Measurements from ENCODE around the gene CA5B. TPM values are rescaled to one million over a fixed set of nuclear protein-coding genes. Genes with fewer than 3 reads are reported as not detected.
"Not testable (repeated sequence)": the region's sequence is repeated elsewhere in the genome, so short reads cannot be mapped to it uniquely, and the experiment has no call there.

Gene CA5B
- polyA plus RNA-seq, 4 donors, result 0.22 to 3.0 (median 1.3) TPM

DNA sequence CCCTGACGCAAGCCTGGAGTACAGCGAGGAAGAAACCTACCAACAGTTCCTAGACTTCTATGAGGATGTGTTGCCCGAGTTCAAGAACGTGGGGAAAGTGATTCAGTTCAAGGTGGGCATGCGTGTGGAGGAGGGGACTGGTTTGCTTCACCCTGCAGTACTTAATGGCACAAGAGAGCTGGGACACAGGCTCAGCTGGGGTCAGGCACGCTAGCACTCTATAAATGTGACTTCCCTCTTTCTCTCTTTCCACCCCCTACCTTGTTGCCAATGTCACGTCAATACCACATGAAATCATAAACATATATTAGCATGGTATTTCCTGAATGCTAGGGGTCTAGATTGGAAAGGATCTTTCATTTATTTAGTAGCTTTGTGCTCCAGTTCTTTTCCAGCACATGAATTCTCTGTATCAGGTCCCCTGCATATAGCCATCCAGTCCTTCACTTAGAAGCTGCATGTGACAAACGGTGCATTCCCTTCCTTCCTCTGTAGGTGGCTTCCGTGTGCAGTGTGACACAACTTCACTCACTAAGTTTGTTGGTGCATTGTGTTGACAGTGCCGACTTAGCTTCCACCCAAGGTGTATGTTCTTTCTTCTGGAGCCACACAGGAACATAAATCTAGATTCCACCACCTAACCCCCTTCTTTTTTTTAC lies 77.8 kb downstream of the CA5B start:
- FAIRE-seq (no peak), DNase-seq (peak; percentile 22 to 54)

GRCh38 chrX:15816438-15816809 lies 78.4 kb downstream of the CA5B start:
- DNase-seq, result no peak
- FAIRE-seq, result no peak
- 56 to 95% (median 74%) methylated on average over 1 of the region's 1 CpG for WGBS, 3 donors
- Histone ChIP-seq H3K9me3 (ENCODE audit: control insufficient read depth in 2 of 2, insufficient read depth in 1 of 2, low read depth in 1 of 2, low read length in 1 of 2) (no peaks in the 10 kb centered on the region), H3K27ac (ENCODE audit: low read depth in 1 of 3, low read length in 2 of 3) (no peak overlapping the region), H3K36me3 (ENCODE audit: control insufficient read depth in 3 of 3, insufficient read depth in 2 of 3, low read depth in 1 of 3, low read length in 3 of 3) (peaks cover 0 to 32% (median 10%) of the 10 kb centered on the region in 3 donors), H3K4me3 (ENCODE audit: low read depth in 1 of 3, low read length in 3 of 3) (no peak overlapping the region), H3K4me1 (ENCODE audit: control insufficient read depth in 3 of 3, insufficient read depth in 2 of 3, low read depth in 1 of 3, low read length in 2 of 3) (no peaks in the 10 kb centered on the region), H3K27me3 (ENCODE audit: control insufficient read depth in 3 of 3, insufficient read depth in 3 of 3, low read length in 3 of 3) (no peaks in the 10 kb centered on the region)

More for the DNA sequence above, 77.8 kb downstream of the CA5B start:
- Histone ChIP-seq H3K27ac (ENCODE audit: low read depth in 1 of 3, low read length in 2 of 3) (no peak overlapping the region), H3K4me3 (ENCODE audit: low read depth in 1 of 3, low read length in 3 of 3) (no peak overlapping the region), H3K27me3 (ENCODE audit: control insufficient read depth in 3 of 3, insufficient read depth in 3 of 3, low read length in 3 of 3) (no peaks in the 10 kb centered on the region), H3K36me3 (ENCODE audit: control insufficient read depth in 3 of 3, insufficient read depth in 2 of 3, low read depth in 1 of 3, low read length in 3 of 3) (peaks cover 0 to 30% (median 12%) of the 10 kb centered on the region in 3 donors), H3K9me3 (ENCODE audit: control insufficient read depth in 2 of 2, insufficient read depth in 1 of 2, low read depth in 1 of 2, low read length in 1 of 2) (no peaks in the 10 kb centered on the region), H3K4me1 (ENCODE audit: control insufficient read depth in 3 of 3, insufficient read depth in 2 of 3, low read depth in 1 of 3, low read length in 2 of 3) (no peaks in the 10 kb centered on the region)
- WGBS, 3 donors, result 71 to 75% (median 71%) methylated on average over 10 of the region's 10 CpGs

DNA sequence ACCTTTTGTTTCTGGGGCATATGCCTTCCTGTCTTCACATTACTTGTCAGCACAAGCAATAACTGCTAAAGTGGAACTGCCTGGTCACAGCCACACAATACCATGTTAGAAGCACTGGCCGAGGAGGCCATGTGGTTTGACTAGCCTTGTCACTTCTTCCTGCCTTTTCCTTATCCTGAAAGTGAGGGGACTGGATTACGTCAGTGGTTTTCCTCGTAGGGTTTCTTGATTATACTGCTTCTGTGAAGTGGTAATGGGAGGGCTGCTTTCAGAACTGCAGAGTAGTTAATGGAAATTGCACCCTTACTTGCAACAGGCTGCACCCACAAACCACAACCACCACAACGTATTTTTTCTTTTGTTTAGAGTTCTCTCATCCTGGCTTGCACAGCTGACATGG lies 78.8 kb downstream of the CA5B start:
- DNase-seq (peak in 1 of 2 donors; percentile 16), FAIRE-seq (no peak)

DNA sequence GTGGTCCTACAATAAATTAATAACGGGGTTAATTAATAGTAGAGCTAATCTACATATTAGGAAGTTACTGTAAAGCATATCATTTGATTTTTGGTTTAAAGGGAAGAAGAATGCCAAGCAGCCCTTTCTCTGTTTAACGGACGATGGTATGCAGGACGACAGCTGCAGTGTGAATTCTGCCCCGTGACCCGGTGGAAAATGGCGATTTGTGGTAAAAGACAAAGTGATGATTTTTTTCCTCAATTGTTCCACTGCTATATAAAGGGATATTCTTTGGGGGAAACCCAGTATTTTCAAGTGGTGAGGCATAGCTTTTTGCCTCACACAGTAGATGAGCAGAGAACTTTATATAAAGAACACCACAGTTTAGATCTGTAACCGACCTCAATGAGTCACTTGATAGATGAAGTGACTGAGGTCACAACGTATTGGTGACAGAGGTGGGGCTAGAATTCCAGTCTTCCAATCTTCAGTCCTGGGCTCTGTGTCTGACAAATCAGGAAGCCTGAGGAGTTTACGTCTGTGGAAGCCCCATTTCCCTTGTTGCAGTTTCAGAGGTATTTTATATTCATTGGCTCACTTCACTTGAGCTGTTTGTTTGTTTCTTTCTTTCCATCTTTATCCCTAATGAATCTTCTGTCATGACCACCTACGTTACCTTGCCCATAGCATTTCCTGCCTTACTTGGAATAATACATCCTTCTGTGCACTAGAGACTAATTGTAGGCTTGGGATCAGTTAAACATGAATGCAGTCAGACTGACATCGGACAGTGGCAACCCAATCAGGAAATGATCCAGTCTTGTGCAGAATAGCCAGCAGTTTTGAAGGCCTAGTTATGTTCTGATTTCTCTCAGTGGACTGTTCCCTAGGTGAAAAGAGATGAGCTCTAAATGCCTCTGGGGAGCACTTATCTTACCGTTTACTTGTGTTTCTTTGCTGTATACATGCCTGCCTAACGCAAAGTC lies 82.3 kb downstream of the CA5B start:
- H3K36me3 ChIP-seq (ENCODE audit: control insufficient read depth in 3 of 3, insufficient read depth in 2 of 3, low read depth in 1 of 3, low read length in 3 of 3), result peaks cover 0 to 26% (median 12%) of the 10 kb centered on the region in 3 donors
- H3K27me3 ChIP-seq (ENCODE audit: control insufficient read depth in 3 of 3, insufficient read depth in 3 of 3, low read length in 3 of 3), result no peaks in the 10 kb centered on the region
- H3K4me1 ChIP-seq (ENCODE audit: control insufficient read depth in 3 of 3, insufficient read depth in 2 of 3, low read depth in 1 of 3, low read length in 2 of 3), result no peaks in the 10 kb centered on the region
- DNase-seq, result no peak
- H3K4me3 ChIP-seq (ENCODE audit: low read depth in 1 of 3, low read length in 3 of 3), result no peak overlapping the region
- FAIRE-seq, result no peak
- WGBS, 3 donors, result 77 to 88% (median 81%) methylated on average over 14 of the region's 14 CpGs
- no peaks in the 10 kb centered on the region for H3K9me3 ChIP-seq (ENCODE audit: control insufficient read depth in 2 of 2, insufficient read depth in 1 of 2, low read depth in 1 of 2, low read length in 1 of 2)
- H3K27ac ChIP-seq (ENCODE audit: low read depth in 1 of 3, low read length in 2 of 3), result no peak overlapping the region

More for the DNA sequence above, 78.8 kb downstream of the CA5B start:
- 48 to 76% (median 68%) methylated on average over 4 of the region's 4 CpGs for WGBS, 3 donors
- no peak overlapping the region for H3K27ac ChIP-seq (ENCODE audit: low read depth in 1 of 3, low read length in 2 of 3)
- H3K4me3 ChIP-seq (ENCODE audit: low read depth in 1 of 3, low read length in 3 of 3), result no peak overlapping the region
- H3K4me1 ChIP-seq (ENCODE audit: control insufficient read depth in 3 of 3, insufficient read depth in 2 of 3, low read depth in 1 of 3, low read length in 2 of 3), result no peaks in the 10 kb centered on the region
- H3K36me3 ChIP-seq (ENCODE audit: control insufficient read depth in 3 of 3, insufficient read depth in 2 of 3, low read depth in 1 of 3, low read length in 3 of 3), result peaks cover 0 to 32% (median 7%) of the 10 kb centered on the region in 3 donors
- H3K27me3 ChIP-seq (ENCODE audit: control insufficient read depth in 3 of 3, insufficient read depth in 3 of 3, low read length in 3 of 3), result no peaks in the 10 kb centered on the region
- H3K9me3 ChIP-seq (ENCODE audit: control insufficient read depth in 2 of 2, insufficient read depth in 1 of 2, low read depth in 1 of 2, low read length in 1 of 2), result no peaks in the 10 kb centered on the region

DNA sequence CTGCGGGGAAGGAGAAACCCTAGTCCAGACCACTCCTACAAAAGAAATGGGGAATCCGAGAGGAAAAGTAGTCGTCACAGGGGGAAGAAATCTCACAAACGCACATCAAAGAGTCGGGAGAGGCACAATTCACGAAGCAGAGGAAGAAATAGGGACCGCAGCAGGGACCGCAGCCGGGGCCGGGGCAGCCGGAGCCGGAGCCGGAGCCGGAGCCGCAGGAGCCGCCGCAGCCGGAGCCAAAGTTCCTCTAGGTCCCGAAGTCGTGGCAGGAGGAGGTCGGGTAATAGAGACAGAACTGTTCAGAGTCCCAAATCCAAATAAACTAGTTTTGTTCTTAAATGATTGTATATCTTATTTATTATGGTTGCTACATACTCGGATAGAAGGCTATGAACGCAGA lies 84.9 kb downstream of the CA5B start:
- no peak overlapping the region for H3K27ac ChIP-seq (ENCODE audit: low read depth in 1 of 3, low read length in 2 of 3)
- no peak overlapping the region for H3K4me3 ChIP-seq (ENCODE audit: low read depth in 1 of 3, low read length in 3 of 3)
- H3K36me3 ChIP-seq (ENCODE audit: control insufficient read depth in 3 of 3, insufficient read depth in 2 of 3, low read depth in 1 of 3, low read length in 3 of 3), result peaks cover 0 to 18% (median 9%) of the 10 kb centered on the region in 3 donors
- no peak for FAIRE-seq
- DNase-seq, result no peak
- no peaks in the 10 kb centered on the region for H3K27me3 ChIP-seq (ENCODE audit: control insufficient read depth in 3 of 3, insufficient read depth in 3 of 3, low read length in 3 of 3)
- H3K9me3 ChIP-seq (ENCODE audit: control insufficient read depth in 2 of 2, insufficient read depth in 1 of 2, low read depth in 1 of 2, low read length in 1 of 2), result no peaks in the 10 kb centered on the region
- WGBS, 3 donors, result 96 to 97% (median 96%) methylated on average over 23 of the region's 23 CpGs
- no peaks in the 10 kb centered on the region for H3K4me1 ChIP-seq (ENCODE audit: control insufficient read depth in 3 of 3, insufficient read depth in 2 of 3, low read depth in 1 of 3, low read length in 2 of 3)

DNA sequence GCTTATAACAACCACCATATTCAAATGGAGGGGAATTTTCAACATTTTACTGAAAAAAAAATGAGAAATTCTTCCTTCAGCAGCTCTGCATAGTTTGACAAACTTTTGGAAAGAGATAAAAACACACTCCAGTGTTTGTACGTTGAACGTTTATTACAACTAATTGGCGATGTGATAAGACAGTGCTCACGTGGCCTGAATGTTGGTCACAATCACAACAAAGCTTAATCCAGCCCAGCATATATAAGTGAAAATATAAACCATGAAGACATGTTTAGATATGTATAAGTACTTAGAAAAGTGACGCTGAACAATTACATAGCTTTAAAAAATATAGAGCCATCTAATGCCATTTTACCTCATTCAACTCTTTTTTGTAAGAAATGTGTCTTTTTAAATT lies 87.9 kb downstream of the CA5B start:
- DNase-seq, result peak in 1 of 2 donors; percentile 8
- H3K4me3 ChIP-seq (ENCODE audit: low read depth in 1 of 3, low read length in 3 of 3), result no peak overlapping the region
- 30 to 54% (median 54%) methylated on average over 5 of the region's 5 CpGs for WGBS, 3 donors
- H3K36me3 ChIP-seq (ENCODE audit: control insufficient read depth in 3 of 3, insufficient read depth in 2 of 3, low read depth in 1 of 3, low read length in 3 of 3), result peaks cover 0 to 8% (median 7%) of the 10 kb centered on the region in 3 donors
- no peaks in the 10 kb centered on the region for H3K9me3 ChIP-seq (ENCODE audit: control insufficient read depth in 2 of 2, insufficient read depth in 1 of 2, low read depth in 1 of 2, low read length in 1 of 2)
- no peaks in the 10 kb centered on the region for H3K4me1 ChIP-seq (ENCODE audit: control insufficient read depth in 3 of 3, insufficient read depth in 2 of 3, low read depth in 1 of 3, low read length in 2 of 3)
- FAIRE-seq, result no peak
- no peaks in the 10 kb centered on the region for H3K27me3 ChIP-seq (ENCODE audit: control insufficient read depth in 3 of 3, insufficient read depth in 3 of 3, low read length in 3 of 3)
- H3K27ac ChIP-seq (ENCODE audit: low read depth in 1 of 3, low read length in 2 of 3), result no peak overlapping the region

- no peak for DNase-seq
- no peak overlapping the region for H3K4me3 ChIP-seq (ENCODE audit: low read depth in 1 of 3, low read length in 3 of 3)
- H3K27ac ChIP-seq (ENCODE audit: low read depth in 1 of 3, low read length in 2 of 3), result no peak overlapping the region
- 76 to 97% (median 89%) methylated on average over 1 of the region's 1 CpG for WGBS, 3 donors
- no peak for FAIRE-seq
- H3K27me3 ChIP-seq (ENCODE audit: control insufficient read depth in 3 of 3, insufficient read depth in 3 of 3, low read length in 3 of 3), result no peaks in the 10 kb centered on the region
- no peaks in the 10 kb centered on the region for H3K4me1 ChIP-seq (ENCODE audit: control insufficient read depth in 3 of 3, insufficient read depth in 2 of 3, low read depth in 1 of 3, low read length in 2 of 3)
- peaks cover 0 to 2% (median 0%) of the 10 kb centered on the region in 3 donors for H3K36me3 ChIP-seq (ENCODE audit: control insufficient read depth in 3 of 3, insufficient read depth in 2 of 3, low read depth in 1 of 3, low read length in 3 of 3)
- H3K9me3 ChIP-seq (ENCODE audit: control insufficient read depth in 2 of 2, insufficient read depth in 1 of 2, low read depth in 1 of 2, low read length in 1 of 2), result no peaks in the 10 kb centered on the region
Observed at GRCh38 chrX:15829217-15829616, 91.1 kb downstream of the CA5B start.

DNA sequence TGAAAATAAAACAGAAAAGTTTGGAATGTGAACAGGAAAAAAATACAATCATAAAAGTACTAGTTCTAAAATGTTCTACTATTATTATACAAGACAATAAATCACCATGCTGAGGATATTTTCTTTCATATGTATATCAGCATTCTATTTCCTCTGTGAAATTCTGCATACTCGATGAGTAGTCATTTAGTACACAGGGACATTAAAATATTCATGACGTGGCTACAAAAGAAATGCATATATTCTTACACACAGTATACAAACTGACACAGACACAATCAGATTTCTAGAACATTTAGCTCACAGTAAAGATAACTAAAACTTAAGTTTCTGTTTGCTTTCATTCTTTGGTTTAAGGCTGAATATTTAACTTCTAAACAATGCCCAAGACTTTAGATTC lies 93.3 kb downstream of the CA5B start:
- H3K9me3 ChIP-seq (ENCODE audit: control insufficient read depth in 2 of 2, insufficient read depth in 1 of 2, low read depth in 1 of 2, low read length in 1 of 2); DNase-seq; H3K27ac ChIP-seq (ENCODE audit: low read depth in 1 of 3, low read length in 2 of 3); FAIRE-seq; H3K27me3 ChIP-seq (ENCODE audit: control insufficient read depth in 3 of 3, insufficient read depth in 3 of 3, low read length in 3 of 3); H3K36me3 ChIP-seq (ENCODE audit: control insufficient read depth in 3 of 3, insufficient read depth in 2 of 3, low read depth in 1 of 3, low read length in 3 of 3); H3K4me3 ChIP-seq (ENCODE audit: low read depth in 1 of 3, low read length in 3 of 3); H3K4me1 ChIP-seq (ENCODE audit: control insufficient read depth in 3 of 3, insufficient read depth in 2 of 3, low read depth in 1 of 3, low read length in 2 of 3): not testable (repeated sequence)
- 80% methylated on average over 1 of the region's 2 CpGs; no CpG with 5 or more reads in 2 of the 3 donors for WGBS, 3 donors
